A673 (cell line): ENCODE results near the gene PTPN21. TPM values are rescaled to one million over a fixed set of nuclear protein-coding genes. Genes with fewer than 3 reads are reported as not detected.

Experiments
- BruUV-seq: library from RNA; stranded (reverse); fragments of 400-500 nt; replicated peaks from 2 replicates; lab custom pipeline; 2021; lab: Mats Ljungman, UMichigan
- CTCF ChIA-PET: fragments of 300-600 bp; sonication (Branson Sonifier 250); formaldehyde crosslinking; loops from one replicate; lab custom pipeline; 2022; ENCODE audit warnings: antibody characterized with exemption; lab: Charles Lee
- POLR2A ChIA-PET: fragments of 300-600 bp; sonication (Branson Sonifier 250); formaldehyde crosslinking; loops from one replicate; lab custom pipeline; 2022; ENCODE audit warnings: antibody characterized with exemption; ENCODE audit not compliant: low non-redundant PET; lab: Charles Lee
- DNase-seq: peaks from one replicate; pipeline ENCODE4 v3.0.0-alpha.2; 2015; ENCODE audit warnings: low spot score
- H3K27ac ChIP-seq: fragments of 200-600 bp; sonication (generic); 2 replicates; pipeline ENCODE4 v1.5.1; 2016; ENCODE audit warnings: mixed run types, low read depth, mild to moderate bottlenecking, mixed read lengths, antibody characterized with exemption, low read length; ENCODE audit not compliant: poor library complexity, severe bottlenecking
- H3K27me3 ChIP-seq: fragments of 200-600 bp; sonication (generic); replicated peaks from 2 replicates; pipeline ENCODE4 v1.6.1; 2017; ENCODE audit warnings: mixed run types, low read depth, mild to moderate bottlenecking, mixed read lengths, antibody characterized with exemption, low read length; ENCODE audit not compliant: insufficient read depth, poor library complexity
- H3K36me3 ChIP-seq: fragments of 200-600 bp; sonication (generic); 2 replicates; pipeline ENCODE4 v1.6.1; 2016; ENCODE audit warnings: mixed run types, mild to moderate bottlenecking, mixed read lengths, antibody characterized with exemption, low read length; ENCODE audit not compliant: insufficient read depth, poor library complexity, severe bottlenecking
- H3K4me1 ChIP-seq: fragments of 200-600 bp; sonication (generic); 2 replicates; pipeline ENCODE4 v1.6.1; 2017; ENCODE audit warnings: mixed run types, mild to moderate bottlenecking, mixed read lengths, antibody characterized with exemption, low read length; ENCODE audit not compliant: insufficient read depth, poor library complexity, severe bottlenecking
- H3K4me3 ChIP-seq: fragments of 200-600 bp; sonication (generic); 2 replicates; pipeline ENCODE4 v1.5.1; 2016; ENCODE audit warnings: low read depth, mixed run types, mild to moderate bottlenecking, mixed read lengths, low read length; ENCODE audit not compliant: poor library complexity, severe bottlenecking
- H3K9me3 ChIP-seq: fragments of 200-600 bp; sonication (generic); 2 replicates; pipeline ENCODE4 v1.6.1; 2016; ENCODE audit warnings: mixed run types, low read depth, mild to moderate bottlenecking, mixed read lengths, antibody characterized with exemption, low read length; ENCODE audit not compliant: poor library complexity, severe bottlenecking
- EZH2 ChIP-seq: fragments of 200-600 bp; sonication (generic); IDR thresholded peaks from 2 replicates; pipeline ENCODE4 v1.6.1; 2017; ENCODE audit warnings: borderline replicate concordance, low read depth, mild to moderate bottlenecking, mixed read lengths, antibody characterized with exemption, low read length; ENCODE audit not compliant: poor library complexity, severe bottlenecking
- intact Hi-C: fragments of 100-400 bp; cut with micrococcal nuclease; formaldehyde crosslinking; loops from one replicate; pipeline ENCODE4 v1.10.0; 2022; ENCODE audit not compliant: unreplicated experiment
- total RNA-seq: library from RNA; stranded (reverse); gene quantifications from 2 replicates; pipeline ENCODE4 v1.2.3, GENCODE V29; 2021
- TF ChIP-seq, protein P1 (sequence below): fragments of 300-800, 200-600 bp; sonication (generic); conservative IDR thresholded peaks from 2 replicates; pipeline ENCODE4 v1.5.1; 2017; ENCODE audit warnings: low read depth, mild to moderate bottlenecking, antibody characterized with exemption, low read length, moderate library complexity, mixed read lengths

PTPN21 gene
- total RNA-seq, 1 experiment from 2014 or later: 6.1 TPM

DNA sequence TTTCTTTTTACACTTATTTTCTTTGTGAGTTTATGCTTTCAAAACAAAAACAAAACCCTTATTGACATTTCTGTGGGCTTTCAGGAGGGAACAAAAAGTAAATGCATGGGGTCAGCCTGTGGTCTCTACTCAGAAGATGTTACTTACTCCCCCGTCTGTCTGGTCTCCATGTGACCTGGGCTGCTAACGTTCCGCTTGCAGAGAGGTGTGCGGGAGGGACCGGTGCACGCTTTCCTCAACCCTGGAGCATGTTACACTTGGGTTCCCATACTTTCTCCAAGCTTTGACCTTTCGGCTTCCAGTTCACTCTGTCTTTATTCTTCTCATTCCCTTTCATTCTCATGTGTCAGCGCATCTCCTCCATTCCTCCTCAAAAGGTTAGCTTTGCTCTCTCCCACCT lies 44.5 kb upstream of the PTPN21 start:
- no peaks in the 10 kb centered on the region for H3K9me3 ChIP-seq
- ChIA-PET CTCF (no interaction called here), POLR2A (no interaction called here)
- no TSS peak for BruUV-seq
- intact Hi-C loops: no loop called here
- no peak overlapping the region for H3K4me3 ChIP-seq
- no peak for DNase-seq
- H3K27me3 ChIP-seq: no peaks in the 10 kb centered on the region
- H3K36me3 ChIP-seq: peaks cover 91% of the 10 kb centered on the region
- TF ChIP-seq, protein P1, sequence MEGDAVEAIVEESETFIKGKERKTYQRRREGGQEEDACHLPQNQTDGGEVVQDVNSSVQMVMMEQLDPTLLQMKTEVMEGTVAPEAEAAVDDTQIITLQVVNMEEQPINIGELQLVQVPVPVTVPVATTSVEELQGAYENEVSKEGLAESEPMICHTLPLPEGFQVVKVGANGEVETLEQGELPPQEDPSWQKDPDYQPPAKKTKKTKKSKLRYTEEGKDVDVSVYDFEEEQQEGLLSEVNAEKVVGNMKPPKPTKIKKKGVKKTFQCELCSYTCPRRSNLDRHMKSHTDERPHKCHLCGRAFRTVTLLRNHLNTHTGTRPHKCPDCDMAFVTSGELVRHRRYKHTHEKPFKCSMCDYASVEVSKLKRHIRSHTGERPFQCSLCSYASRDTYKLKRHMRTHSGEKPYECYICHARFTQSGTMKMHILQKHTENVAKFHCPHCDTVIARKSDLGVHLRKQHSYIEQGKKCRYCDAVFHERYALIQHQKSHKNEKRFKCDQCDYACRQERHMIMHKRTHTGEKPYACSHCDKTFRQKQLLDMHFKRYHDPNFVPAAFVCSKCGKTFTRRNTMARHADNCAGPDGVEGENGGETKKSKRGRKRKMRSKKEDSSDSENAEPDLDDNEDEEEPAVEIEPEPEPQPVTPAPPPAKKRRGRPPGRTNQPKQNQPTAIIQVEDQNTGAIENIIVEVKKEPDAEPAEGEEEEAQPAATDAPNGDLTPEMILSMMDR: no peak
- no peaks in the 10 kb centered on the region for H3K4me1 ChIP-seq
- H3K27ac ChIP-seq: no peak overlapping the region

- no peaks in the 10 kb centered on the region for H3K27me3 ChIP-seq
- peaks cover 91% of the 10 kb centered on the region for H3K36me3 ChIP-seq
- ChIA-PET POLR2A (no interaction called here), CTCF (no interaction called here)
- intact Hi-C loops: no loop called here
- no peak overlapping the region for H3K27ac ChIP-seq
- no peaks in the 10 kb centered on the region for H3K9me3 ChIP-seq
- no peak for DNase-seq
- BruUV-seq: no TSS peak
- no peak overlapping the region for H3K4me3 ChIP-seq
- TF ChIP-seq, protein P1: no peak
- no peak for TF ChIP-seq EZH2
- H3K4me1 ChIP-seq: no peaks in the 10 kb centered on the region
Observed at GRCh38 chr14:88598097-88598675, 43.4 kb upstream of the PTPN21 start.

DNA sequence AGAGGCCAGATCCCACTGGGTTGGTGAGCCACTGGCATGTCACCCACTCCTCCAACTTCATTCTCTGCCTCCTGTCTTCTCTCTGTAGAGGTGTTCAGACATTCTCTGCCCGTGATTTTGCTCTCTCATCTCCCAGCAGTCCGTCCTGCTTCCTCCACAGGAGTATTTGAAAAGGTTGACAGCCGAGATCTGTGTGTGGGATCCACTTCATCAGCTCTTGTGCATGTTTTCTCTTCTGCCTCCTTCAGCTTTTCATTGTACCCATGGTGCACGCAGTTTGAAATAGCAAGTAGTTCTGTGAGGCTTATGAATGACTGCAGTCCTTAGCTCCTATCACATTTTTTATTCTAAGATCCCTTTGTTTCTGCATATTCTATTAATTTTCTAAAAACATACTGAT lies 42.8 kb upstream of the PTPN21 start:
- H3K27ac ChIP-seq: no peak overlapping the region
- ChIA-PET CTCF (no interaction called here), POLR2A (no interaction called here)
- intact Hi-C loops: no loop called here
- H3K9me3 ChIP-seq: no peaks in the 10 kb centered on the region
- H3K4me3 ChIP-seq: no peak overlapping the region
- H3K4me1 ChIP-seq: no peaks in the 10 kb centered on the region
- peaks cover 87% of the 10 kb centered on the region for H3K36me3 ChIP-seq
- no peaks in the 10 kb centered on the region for H3K27me3 ChIP-seq
- no TSS peak for BruUV-seq
- TF ChIP-seq, protein P1: no peak
- TF ChIP-seq EZH2: no peak
- no peak for DNase-seq
